ENCODE data around the gene ACTR5. TPM values are rescaled to one million over a fixed set of nuclear protein-coding genes. Genes with fewer than 3 reads are reported as not detected.
A peak's percentile ranks its signal among the peaks of the same experiment; 100 is the strongest.

ACTR5 gene
- total RNA-seq, 1 experiment from 2014 or later: 12.9 TPM

GRCh38 chr20:38804221-38804620 lies 56.0 kb downstream of the ACTR5 start:
- Mint-ChIP-seq H3K9me3 (ENCODE audit: low read depth, unreplicated experiment) (no peaks in the 10 kb centered on the region), H3K27ac (ENCODE audit: unreplicated experiment) (no peak overlapping the region), H3K36me3 (ENCODE audit: insufficient read depth, unreplicated experiment) (peaks cover 8% of the 10 kb centered on the region), H3K4me3 (ENCODE audit: low read depth, unreplicated experiment) (no peak overlapping the region), H3K4me1 (ENCODE audit: low read depth, unreplicated experiment) (no peaks in the 10 kb centered on the region), H3K27me3 (ENCODE audit: unreplicated experiment) (peaks cover 52% of the 10 kb centered on the region)
- TF ChIP-seq CTCF (IDR thresholded peaks at IDR 0.05; ENCODE audit: unreplicated experiment): no peak
- intact Hi-C loops (cut with micrococcal nuclease; ENCODE audit: unreplicated experiment): no loop called here
- no TSS peak for BruUV-seq (replicated peaks)
- CTCF ChIA-PET: no interaction called here
- DNase-seq: no peak

- no peak for TF ChIP-seq CTCF (IDR thresholded peaks at IDR 0.05; ENCODE audit: unreplicated experiment)
- intact Hi-C loops (cut with micrococcal nuclease; ENCODE audit: unreplicated experiment): no loop called here
- Mint-ChIP-seq H3K4me3 (ENCODE audit: low read depth, unreplicated experiment) (peak overlapping the region; percentile 85), H3K9me3 (ENCODE audit: low read depth, unreplicated experiment) (no peaks in the 10 kb centered on the region), H3K4me1 (ENCODE audit: low read depth, unreplicated experiment) (no peaks in the 10 kb centered on the region), H3K27me3 (ENCODE audit: unreplicated experiment) (peaks cover 59% of the 10 kb centered on the region), H3K27ac (ENCODE audit: unreplicated experiment) (no peak overlapping the region), H3K36me3 (ENCODE audit: insufficient read depth, unreplicated experiment) (peaks cover 8% of the 10 kb centered on the region)
- CTCF ChIA-PET: interaction anchor here (0.9 kb wide), 1 partner anchor 20 kb away, joined by 3 read pairs; no protein-coding TSS in a partner anchor
- no peak for DNase-seq
- BruUV-seq (replicated peaks): no TSS peak
Measured at GRCh38 chr20:38804682-38805501, 56.6 kb downstream of the ACTR5 start.

GRCh38 chr20:38805502-38805957 lies 57.3 kb downstream of the ACTR5 start, which contains the start of gene PPP1R16B:
Gene PPP1R16B, plus strand, starts transcription at chr20:38805697. Its CDS starts 30,229 bp downstream, at chr20:38835926.
- H3K4me3 Mint-ChIP-seq (ENCODE audit: low read depth, unreplicated experiment): peak within 1 kb of the TSS; percentile 85
- no peak for TF ChIP-seq CTCF (IDR thresholded peaks at IDR 0.05; ENCODE audit: unreplicated experiment)
- no TSS peak for BruUV-seq (replicated peaks)
- H3K9me3 Mint-ChIP-seq (ENCODE audit: low read depth, unreplicated experiment): no peaks in the 10 kb centered on the region
- intact Hi-C loops (cut with micrococcal nuclease; ENCODE audit: unreplicated experiment): no loop called here
- CTCF ChIA-PET: interaction anchor here (0.9 kb wide), 1 partner anchor 19 kb away, joined by 3 read pairs; no protein-coding TSS in a partner anchor
- H3K36me3 Mint-ChIP-seq (ENCODE audit: insufficient read depth, unreplicated experiment): peaks cover 8% of the 10 kb centered on the region
- H3K27ac Mint-ChIP-seq (ENCODE audit: unreplicated experiment): no peak within 1 kb of the TSS
- DNase-seq: peak; percentile 52
- H3K27me3 Mint-ChIP-seq (ENCODE audit: unreplicated experiment): peaks cover 65% of the 10 kb centered on the region
- H3K4me1 Mint-ChIP-seq (ENCODE audit: low read depth, unreplicated experiment): no peaks in the 10 kb centered on the region

GRCh38 chr20:38805958-38806854 lies 57.9 kb downstream of the ACTR5 start:
- no peak overlapping the region for H3K27ac Mint-ChIP-seq (ENCODE audit: unreplicated experiment)
- peaks cover 8% of the 10 kb centered on the region for H3K36me3 Mint-ChIP-seq (ENCODE audit: insufficient read depth, unreplicated experiment)
- H3K27me3 Mint-ChIP-seq (ENCODE audit: unreplicated experiment): peaks cover 72% of the 10 kb centered on the region

More at GRCh38 chr20:38805958-38806854, 57.9 kb downstream of the ACTR5 start:
- intact Hi-C loops (cut with micrococcal nuclease; ENCODE audit: unreplicated experiment): no loop called here
- peak; percentile 51 for DNase-seq
- Mint-ChIP-seq H3K9me3 (ENCODE audit: low read depth, unreplicated experiment) (no peaks in the 10 kb centered on the region), H3K4me1 (ENCODE audit: low read depth, unreplicated experiment) (no peaks in the 10 kb centered on the region), H3K4me3 (ENCODE audit: low read depth, unreplicated experiment) (peak overlapping the region; percentile 85)
- CTCF ChIA-PET: interaction anchor here (0.9 kb wide), 1 partner anchor 19 kb away, joined by 3 read pairs; no protein-coding TSS in a partner anchor
- no peak for TF ChIP-seq CTCF (IDR thresholded peaks at IDR 0.05; ENCODE audit: unreplicated experiment)
- BruUV-seq (replicated peaks): no TSS peak
